Type B pancreatic cell (in vitro differentiated cells): ENCODE results near the gene METTL14. TPM values are rescaled to one million over a fixed set of nuclear protein-coding genes. Genes with fewer than 3 reads are reported as not detected.
"Not testable (repeated sequence)": the region's sequence is repeated elsewhere in the genome, so short reads cannot be mapped to it uniquely, and the experiment has no call there.

Experiments used
- DNase-seq: peaks from one replicate; pipeline ENCODE4 v3.0.0; 2021; ENCODE audit warnings: mixed read lengths; ENCODE audit not compliant: unreplicated experiment; ENCODE audit errors: extremely low spot score
- H3K27ac Mint-ChIP-seq: 2 replicates; pipeline ENCODE4 v1.8.0; 2021; ENCODE audit warnings: mild to moderate bottlenecking, mixed read lengths
- H3K27me3 Mint-ChIP-seq: 2 replicates; pipeline ENCODE4 v1.8.0; 2021; ENCODE audit warnings: mixed read lengths
- H3K36me3 Mint-ChIP-seq: 2 replicates; pipeline ENCODE4 v1.8.0; 2021; ENCODE audit warnings: mixed read lengths
- H3K4me1 Mint-ChIP-seq: one replicate; pipeline ENCODE4 v1.8.0; 2021; ENCODE audit warnings: mixed read lengths; ENCODE audit not compliant: unreplicated experiment
- H3K4me3 Mint-ChIP-seq: 2 replicates; pipeline ENCODE4 v1.8.0; 2021; ENCODE audit warnings: mild to moderate bottlenecking, mixed read lengths
- H3K9me3 Mint-ChIP-seq: 2 replicates; pipeline ENCODE4 v1.8.0; 2021; ENCODE audit warnings: mixed read lengths
- CTCF ChIP-seq: fragments of 200-600 bp; sonication (generic); conservative IDR thresholded peaks from 2 replicates; pipeline ENCODE4 v1.5.0; 2021; ENCODE audit warnings: antibody characterized with exemption, mild to moderate bottlenecking
- long read RNA-seq: library from polyadenylated mRNA; unstranded; transcript quantifications from one replicate; pipeline ENCODE4 v2.0.0, GENCODE V29; 2020
- total RNA-seq: library from RNA; stranded (reverse); gene quantifications from 2 replicates; pipeline ENCODE4 v1.2.1, GENCODE V29; 2021; ENCODE audit warnings: low replicate concordance

The METTL14 gene
- total RNA-seq, result 48.2 and 53.8 TPM in 2 replicates
- long read RNA-seq, full-length matches to known transcripts, result 81 of 103 reads
- long read RNA-seq, partial matches to known transcripts, result 4 of 103 reads
- long read RNA-seq, other reads (novel, unspliced or antisense), result 18 of 103 reads

GRCh38 chr4:118684873-118685811, at the start of gene METTL14:
METTL14 (plus strand) TSS chr4:118685392; CDS start chr4:118685535, 143 bp downstream.
- Mint-ChIP-seq H3K9me3 (no peaks in the 10 kb centered on the region), H3K27me3 (no peaks in the 10 kb centered on the region)

GRCh38 chr4:118636126-118636525, 49.1 kb upstream of the METTL14 start:
- not testable (repeated sequence) for H3K36me3 Mint-ChIP-seq, H3K4me3 Mint-ChIP-seq, H3K9me3 Mint-ChIP-seq, H3K27me3 Mint-ChIP-seq, H3K27ac Mint-ChIP-seq, H3K4me1 Mint-ChIP-seq, DNase-seq

More at GRCh38 chr4:118684873-118685811, at the start of gene METTL14:
- TF ChIP-seq CTCF, result peak; percentile 44
- peak within 1 kb of the TSS; percentile 99 for H3K4me3 Mint-ChIP-seq
- DNase-seq, result peak; percentile 92
- H3K4me1 Mint-ChIP-seq, result peaks cover 11% of the 10 kb centered on the region
- peaks cover 9% of the 10 kb centered on the region for H3K36me3 Mint-ChIP-seq
- H3K27ac Mint-ChIP-seq, result peak within 1 kb of the TSS; percentile 97

GRCh38 chr4:118664665-118665064, 20.5 kb upstream of the METTL14 start:
- H3K36me3 Mint-ChIP-seq, H3K4me1 Mint-ChIP-seq, H3K4me3 Mint-ChIP-seq, H3K27me3 Mint-ChIP-seq, H3K9me3 Mint-ChIP-seq, DNase-seq, H3K27ac Mint-ChIP-seq: not testable (repeated sequence)
- peak; percentile 47 for TF ChIP-seq CTCF

- not testable (repeated sequence) for H3K4me3 Mint-ChIP-seq, H3K27me3 Mint-ChIP-seq, H3K4me1 Mint-ChIP-seq, H3K36me3 Mint-ChIP-seq, H3K9me3 Mint-ChIP-seq, H3K27ac Mint-ChIP-seq, DNase-seq
These were observed 16.0 kb upstream of the METTL14 start for GRCh38 chr4:118669220-118669619.

- H3K4me3 Mint-ChIP-seq, H3K4me1 Mint-ChIP-seq: not testable (repeated sequence)
These were observed 14.2 kb upstream of the METTL14 start for GRCh38 chr4:118670968-118671367.

GRCh38 chr4:118676128-118676527, 9.1 kb upstream of the METTL14 start:
- H3K4me1 Mint-ChIP-seq, result no peaks in the 10 kb centered on the region
- no peak overlapping the region for H3K4me3 Mint-ChIP-seq
- no peak for TF ChIP-seq CTCF
- H3K36me3 Mint-ChIP-seq, result no peaks in the 10 kb centered on the region
- DNase-seq, result no peak
- H3K27ac Mint-ChIP-seq, result no peak overlapping the region
- H3K27me3 Mint-ChIP-seq, result no peaks in the 10 kb centered on the region
- no peaks in the 10 kb centered on the region for H3K9me3 Mint-ChIP-seq

More at GRCh38 chr4:118670968-118671367, 14.2 kb upstream of the METTL14 start:
- H3K9me3 Mint-ChIP-seq, H3K27ac Mint-ChIP-seq, H3K27me3 Mint-ChIP-seq, DNase-seq, H3K36me3 Mint-ChIP-seq: not testable (repeated sequence)

- no peak for TF ChIP-seq CTCF
- H3K36me3 Mint-ChIP-seq, result no peaks in the 10 kb centered on the region
- H3K4me1 Mint-ChIP-seq, result peaks cover 5% of the 10 kb centered on the region
These were observed 4.4 kb upstream of the METTL14 start for GRCh38 chr4:118680808-118681207.

More at GRCh38 chr4:118680808-118681207, 4.4 kb upstream of the METTL14 start:
- Mint-ChIP-seq H3K27me3 (no peaks in the 10 kb centered on the region), H3K4me3 (no peak overlapping the region), H3K27ac (no peak overlapping the region), H3K9me3 (no peaks in the 10 kb centered on the region)
- DNase-seq, result no peak
